PC-9 (cell line): Measurements from ENCODE around the gene AKR7A2.

Experiments
- CTCF ChIP-seq: fragments of 200-600 bp; sonication (generic); conservative IDR thresholded peaks from 2 replicates; pipeline ENCODE4 v1.6.1; 2017; ENCODE audit warnings: mixed run types, antibody characterized with exemption, mild to moderate bottlenecking, moderate library complexity
- EZH2 ChIP-seq: fragments of 200-600 bp; sonication (generic); IDR thresholded peaks from 2 replicates; pipeline ENCODE4 v1.8.0; 2017; ENCODE audit warnings: antibody characterized with exemption, low read depth

DNA sequence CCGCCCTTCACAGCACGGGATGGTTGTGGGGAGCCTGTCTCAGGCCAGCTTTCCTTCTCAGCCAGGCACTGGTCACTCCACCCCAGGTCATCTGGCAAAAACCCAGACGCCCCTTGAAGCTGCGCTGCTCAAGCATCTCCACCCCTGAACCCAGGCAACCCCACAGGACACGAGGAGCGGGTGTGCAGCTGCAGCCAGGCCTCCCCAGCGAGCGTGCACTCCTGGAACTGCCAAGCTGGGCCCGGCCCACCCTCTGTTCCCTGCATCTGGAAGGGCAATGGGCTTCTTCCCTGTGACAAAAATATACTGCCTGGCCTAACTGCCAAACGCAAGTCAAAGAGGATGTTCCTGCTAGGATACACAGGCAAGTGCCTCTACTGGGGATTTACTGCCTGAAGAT is 39.9 kb upstream of the AKR7A2 start:
- TF ChIP-seq EZH2 (no peak), CTCF (no peak)
